ENCODE results near the gene CD40LG. TPM values are rescaled to one million over a fixed set of nuclear protein-coding genes. Genes with fewer than 3 reads are reported as not detected.

The CD40LG gene
- under 1 TPM in 1 of 4 donors, not detected in 3; 0.21 TPM for total RNA-seq

DNA sequence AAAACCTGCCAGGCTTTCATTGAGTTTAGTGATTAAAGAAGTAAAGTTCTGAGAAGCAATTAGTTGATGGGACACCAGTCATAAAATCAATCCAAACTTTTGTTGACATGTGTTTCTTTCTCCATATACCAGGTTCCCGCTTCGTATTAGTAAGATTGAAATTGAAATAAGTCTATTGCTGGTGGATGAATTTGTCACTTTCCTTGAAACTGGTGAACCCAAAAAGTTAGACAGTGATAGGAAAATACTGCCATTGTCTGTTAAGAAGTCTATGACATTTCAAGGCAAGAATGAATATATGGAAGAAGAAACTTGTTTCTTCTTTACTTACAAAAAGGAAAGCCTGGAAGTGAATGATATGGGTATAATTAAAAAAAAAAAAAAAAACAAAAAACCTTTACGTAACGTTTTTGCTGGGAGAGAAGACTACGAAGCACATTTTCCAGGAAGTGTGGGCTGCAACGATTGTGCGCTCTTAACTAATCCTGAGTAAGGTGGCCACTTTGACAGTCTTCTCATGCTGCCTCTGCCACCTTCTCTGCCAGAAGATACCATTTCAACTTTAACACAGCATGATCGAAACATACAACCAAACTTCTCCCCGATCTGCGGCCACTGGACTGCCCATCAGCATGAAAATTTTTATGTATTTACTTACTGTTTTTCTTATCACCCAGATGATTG, at the start of gene CD40LG:
Gene CD40LG (plus strand): TSS at position 482 of the 684 bp plus-strand sequence. CDS start 91 bp downstream, at position 573.
- H3K27ac ChIP-seq, result no peak within 1 kb of the TSS
- H3K36me3 ChIP-seq, result no peaks in the 10 kb centered on the region
- no peak for TF ChIP-seq POLR2A (IDR thresholded peaks at IDR 0.05)
- TF ChIP-seq CTCF (IDR thresholded peaks at IDR 0.05), result no peak
- H3K4me1 ChIP-seq, result no peaks in the 10 kb centered on the region
- DNase-seq, result no peak
- no peak within 1 kb of the TSS for H3K4me3 ChIP-seq
- intact Hi-C loops (cut with DNase I; ENCODE audit: low total_unique reads), result no loop called here
- no peaks in the 10 kb centered on the region for H3K9me3 ChIP-seq
- H3K27me3 ChIP-seq, result no peaks in the 10 kb centered on the region

DNA sequence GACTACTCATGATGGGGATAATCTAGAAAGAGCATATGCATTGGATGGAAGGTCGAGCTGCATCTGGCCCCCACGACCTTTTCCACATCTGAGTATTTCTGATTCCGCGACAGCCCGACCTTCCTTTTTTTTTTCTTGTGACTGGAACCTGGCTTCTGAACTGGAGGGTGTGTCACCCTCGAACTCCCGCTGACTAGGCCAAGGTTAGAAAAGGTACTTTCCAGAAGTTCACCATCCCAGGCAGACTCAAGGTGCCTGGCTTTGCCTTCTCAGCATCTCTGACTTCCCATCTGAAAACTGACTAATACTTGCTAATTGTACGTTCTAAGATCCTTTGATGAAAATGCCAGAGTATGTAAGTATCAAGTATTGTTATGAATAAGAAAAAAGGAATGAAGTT, 49.3 kb upstream of the CD40LG start:
- Histone ChIP-seq H3K27ac (no peak overlapping the region), H3K27me3 (no peaks in the 10 kb centered on the region), H3K4me1 (no peaks in the 10 kb centered on the region), H3K4me3 (no peak overlapping the region), H3K9me3 (no peaks in the 10 kb centered on the region), H3K36me3 (no peaks in the 10 kb centered on the region)
- no peak for TF ChIP-seq POLR2A (IDR thresholded peaks at IDR 0.05)
- no peak for TF ChIP-seq CTCF (IDR thresholded peaks at IDR 0.05)
- DNase-seq, result no peak
- intact Hi-C loops (cut with DNase I; ENCODE audit: low total_unique reads), result no loop called here

DNA sequence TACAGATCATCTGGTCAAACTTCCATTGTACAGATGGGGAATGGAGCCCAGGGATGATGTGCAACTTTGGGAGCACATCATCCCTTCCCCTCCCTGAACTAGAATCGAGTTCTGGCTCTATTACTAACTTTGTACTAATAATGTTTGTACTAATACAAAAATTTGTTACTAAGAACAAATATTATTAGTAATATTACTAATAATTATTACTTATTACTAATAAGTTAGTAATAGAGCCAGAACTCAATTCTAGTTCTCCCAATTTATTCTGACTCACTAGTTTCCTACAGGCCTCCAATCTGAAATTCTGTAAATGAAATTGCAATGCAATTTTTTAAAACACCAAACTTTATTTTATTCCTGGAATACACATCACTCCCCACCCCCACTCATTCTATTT, 47.9 kb upstream of the CD40LG start:
- no peak for DNase-seq
- TF ChIP-seq POLR2A (IDR thresholded peaks at IDR 0.05) (no peak), CTCF (IDR thresholded peaks at IDR 0.05) (no peak)
- intact Hi-C loops (cut with DNase I; ENCODE audit: low total_unique reads), result no loop called here
- Histone ChIP-seq H3K9me3 (no peaks in the 10 kb centered on the region), H3K27ac (no peak overlapping the region), H3K36me3 (no peaks in the 10 kb centered on the region), H3K27me3 (no peaks in the 10 kb centered on the region), H3K4me3 (no peak overlapping the region), H3K4me1 (no peaks in the 10 kb centered on the region)

DNA sequence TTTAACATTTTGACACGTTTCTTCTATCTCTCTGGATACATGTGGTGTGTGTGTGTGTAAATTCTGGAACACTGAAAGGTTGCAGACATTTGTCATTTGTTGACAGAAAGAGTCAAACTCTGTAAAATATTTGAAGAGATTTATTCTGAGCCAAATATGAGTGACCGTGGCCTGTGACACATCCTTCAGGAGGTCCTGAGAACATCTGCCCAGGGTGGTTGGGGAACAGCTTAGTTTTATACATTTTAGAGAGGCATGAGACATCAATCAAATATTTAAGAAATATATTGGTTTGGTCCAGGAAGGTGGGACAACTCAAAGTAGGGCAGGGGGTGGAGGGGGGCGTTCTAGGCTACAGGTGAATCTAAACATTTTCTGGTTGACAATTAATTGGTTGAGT, 40.7 kb upstream of the CD40LG start:
- no peak overlapping the region for H3K4me3 ChIP-seq
- no peaks in the 10 kb centered on the region for H3K36me3 ChIP-seq
- TF ChIP-seq CTCF (IDR thresholded peaks at IDR 0.05) (no peak), POLR2A (IDR thresholded peaks at IDR 0.05) (no peak)
- DNase-seq, result no peak
- H3K27ac ChIP-seq, result no peak overlapping the region
- no peaks in the 10 kb centered on the region for H3K9me3 ChIP-seq
- no peaks in the 10 kb centered on the region for H3K27me3 ChIP-seq
- intact Hi-C loops (cut with DNase I; ENCODE audit: low total_unique reads), result no loop called here
- H3K4me1 ChIP-seq, result no peaks in the 10 kb centered on the region

- no peaks in the 10 kb centered on the region for H3K27me3 ChIP-seq
- H3K4me1 ChIP-seq, result no peaks in the 10 kb centered on the region
- H3K9me3 ChIP-seq, result no peaks in the 10 kb centered on the region
- intact Hi-C loops (cut with DNase I; ENCODE audit: low total_unique reads), result no loop called here
- no peak for DNase-seq
- H3K27ac ChIP-seq, result no peak overlapping the region
- H3K36me3 ChIP-seq, result no peaks in the 10 kb centered on the region
- no peak for TF ChIP-seq POLR2A (IDR thresholded peaks at IDR 0.05)
- TF ChIP-seq CTCF (IDR thresholded peaks at IDR 0.05), result peak in 1 of 4 experiments; percentile 2
- no peak overlapping the region for H3K4me3 ChIP-seq
Observed at GRCh38 chrX:136608295-136608933, 39.5 kb upstream of the CD40LG start.
